WERI-Rb-1 (cell line): ENCODE data around the gene LPP.

Experiments used
- DNase-seq: peaks from one replicate; pipeline ENCODE4 v3.0.0-alpha.2; 2020
- H3K27ac ChIP-seq: fragments of 250-450 bp; sonication (Bioruptor Pico); 2 replicates; pipeline ENCODE4 v1.5.1; 2020; ENCODE audit warnings: mild to moderate bottlenecking, moderate library complexity
- H3K27me3 ChIP-seq: fragments of 250-450 bp; sonication (Bioruptor Pico); 2 replicates; pipeline ENCODE4 v1.5.1; 2021; ENCODE audit warnings: mild to moderate bottlenecking, low read depth, moderate library complexity; ENCODE audit not compliant: insufficient read depth, severe bottlenecking
- H3K36me3 ChIP-seq: fragments of 250-450 bp; sonication (Bioruptor Pico); 2 replicates; pipeline ENCODE4 v1.5.1; 2020; ENCODE audit warnings: mild to moderate bottlenecking, moderate library complexity
- H3K4me3 ChIP-seq: 2 replicates; pipeline ENCODE4 v1.5.1; 2011; ENCODE audit warnings: low read depth, mild to moderate bottlenecking, control low read depth, low read length
- H3K9me3 ChIP-seq: fragments of 250-450 bp; sonication (Bioruptor Pico); 2 replicates; pipeline ENCODE4 v1.5.1; 2021; ENCODE audit warnings: mild to moderate bottlenecking, moderate library complexity; ENCODE audit not compliant: severe bottlenecking
- TF ChIP-seq, protein P1 (sequence below): IDR thresholded peaks from 2 replicates; pipeline ENCODE4 v1.5.1; 2011; ENCODE audit warnings: low read depth, mild to moderate bottlenecking, control low read depth, inconsistent platforms, low read length

LPP gene

DNA sequence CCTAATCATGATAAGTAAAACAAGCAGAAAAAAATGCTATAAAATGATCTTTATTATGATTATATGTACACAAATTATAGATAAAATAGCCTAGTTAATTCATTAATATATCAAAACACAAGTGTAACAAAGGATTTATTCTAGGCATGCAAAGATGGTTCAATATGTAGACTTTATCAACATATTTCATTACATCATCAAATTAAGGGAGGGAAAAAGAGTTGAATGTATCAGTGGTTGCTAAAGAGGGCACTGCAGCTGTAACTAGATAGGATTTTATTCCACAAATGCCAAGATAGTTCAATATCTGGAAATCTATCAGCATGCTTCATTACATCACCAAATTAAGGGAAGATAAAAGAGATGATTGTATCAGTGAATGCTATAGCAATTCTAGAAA is 248.3 kb downstream of the LPP start:
- TF ChIP-seq, protein P1, sequence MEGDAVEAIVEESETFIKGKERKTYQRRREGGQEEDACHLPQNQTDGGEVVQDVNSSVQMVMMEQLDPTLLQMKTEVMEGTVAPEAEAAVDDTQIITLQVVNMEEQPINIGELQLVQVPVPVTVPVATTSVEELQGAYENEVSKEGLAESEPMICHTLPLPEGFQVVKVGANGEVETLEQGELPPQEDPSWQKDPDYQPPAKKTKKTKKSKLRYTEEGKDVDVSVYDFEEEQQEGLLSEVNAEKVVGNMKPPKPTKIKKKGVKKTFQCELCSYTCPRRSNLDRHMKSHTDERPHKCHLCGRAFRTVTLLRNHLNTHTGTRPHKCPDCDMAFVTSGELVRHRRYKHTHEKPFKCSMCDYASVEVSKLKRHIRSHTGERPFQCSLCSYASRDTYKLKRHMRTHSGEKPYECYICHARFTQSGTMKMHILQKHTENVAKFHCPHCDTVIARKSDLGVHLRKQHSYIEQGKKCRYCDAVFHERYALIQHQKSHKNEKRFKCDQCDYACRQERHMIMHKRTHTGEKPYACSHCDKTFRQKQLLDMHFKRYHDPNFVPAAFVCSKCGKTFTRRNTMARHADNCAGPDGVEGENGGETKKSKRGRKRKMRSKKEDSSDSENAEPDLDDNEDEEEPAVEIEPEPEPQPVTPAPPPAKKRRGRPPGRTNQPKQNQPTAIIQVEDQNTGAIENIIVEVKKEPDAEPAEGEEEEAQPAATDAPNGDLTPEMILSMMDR, result no peak
- Histone ChIP-seq H3K9me3 (no peaks in the 10 kb centered on the region), H3K36me3 (no peaks in the 10 kb centered on the region), H3K4me3 (no peak overlapping the region), H3K27me3 (no peaks in the 10 kb centered on the region), H3K27ac (no peak overlapping the region)
- DNase-seq, result no peak

- no peaks in the 10 kb centered on the region for H3K36me3 ChIP-seq
- H3K9me3 ChIP-seq, result no peaks in the 10 kb centered on the region
- H3K27ac ChIP-seq, result no peak overlapping the region
- no peaks in the 10 kb centered on the region for H3K27me3 ChIP-seq
- H3K4me3 ChIP-seq, result no peak overlapping the region
- DNase-seq, result no peak
- TF ChIP-seq, protein P1, result no peak
Measured at GRCh38 chr3:188403404-188403803, 249.4 kb downstream of the LPP start.

DNA sequence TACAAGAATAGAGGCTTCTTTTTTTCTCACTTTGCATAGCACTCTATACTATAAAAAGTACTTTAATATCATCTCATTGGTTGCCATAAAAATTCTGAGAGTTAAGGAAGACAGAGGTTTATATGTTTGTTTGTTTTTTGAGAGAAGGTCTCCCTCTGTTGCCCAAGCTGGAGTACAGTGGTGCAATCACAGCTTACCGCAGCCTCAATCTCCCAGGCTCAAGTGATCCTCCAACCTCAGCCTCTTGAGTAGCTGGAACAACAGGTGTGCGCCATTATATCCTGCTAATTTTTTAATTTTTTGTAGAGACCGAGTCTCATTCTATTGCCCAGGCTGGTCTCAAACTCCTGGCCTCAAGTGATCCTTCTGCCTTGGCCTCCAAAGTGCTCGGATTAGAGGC is 250.2 kb downstream of the LPP start:
- no peak for DNase-seq
- no peak overlapping the region for H3K4me3 ChIP-seq
- H3K27me3 ChIP-seq, result no peaks in the 10 kb centered on the region
- TF ChIP-seq, protein P1, result no peak
- no peak overlapping the region for H3K27ac ChIP-seq
- no peaks in the 10 kb centered on the region for H3K36me3 ChIP-seq
- no peaks in the 10 kb centered on the region for H3K9me3 ChIP-seq

GRCh38 chr3:188404701-188405100 is 250.7 kb downstream of the LPP start:
- Histone ChIP-seq H3K27ac (no peak overlapping the region), H3K9me3 (no peaks in the 10 kb centered on the region), H3K4me3 (no peak overlapping the region), H3K27me3 (no peaks in the 10 kb centered on the region), H3K36me3 (no peaks in the 10 kb centered on the region)
- TF ChIP-seq, protein P1, result no peak
- no peak for DNase-seq

- H3K9me3 ChIP-seq, result no peaks in the 10 kb centered on the region
- H3K27me3 ChIP-seq, result no peaks in the 10 kb centered on the region
- H3K4me3 ChIP-seq, result no peak overlapping the region
- no peaks in the 10 kb centered on the region for H3K36me3 ChIP-seq
- TF ChIP-seq, protein P1, result no peak
- no peak overlapping the region for H3K27ac ChIP-seq
- no peak for DNase-seq
Measured at GRCh38 chr3:188407158-188407880, 253.4 kb downstream of the LPP start.

DNA sequence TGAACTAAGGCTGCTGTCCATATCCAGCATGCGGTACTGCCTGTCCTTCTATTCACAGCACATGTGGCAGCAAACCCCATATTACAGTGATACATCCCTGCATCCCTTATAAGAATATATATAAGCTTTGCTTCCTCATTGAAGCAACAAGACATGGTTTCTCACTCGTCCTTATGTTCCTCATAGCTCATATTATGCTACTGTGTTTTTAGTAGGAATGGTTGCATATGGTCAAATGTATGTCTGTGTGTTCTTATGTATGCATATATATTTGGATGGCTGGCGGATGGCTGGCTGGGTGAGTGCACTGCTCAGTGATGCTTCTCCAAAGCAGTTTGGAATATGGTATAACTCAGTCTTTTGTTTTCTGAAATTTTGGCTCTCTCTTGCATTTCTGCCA is 254.9 kb downstream of the LPP start:
- TF ChIP-seq, protein P1, result no peak
- no peaks in the 10 kb centered on the region for H3K27me3 ChIP-seq
- H3K27ac ChIP-seq, result no peak overlapping the region
- no peaks in the 10 kb centered on the region for H3K36me3 ChIP-seq
- no peaks in the 10 kb centered on the region for H3K9me3 ChIP-seq
- H3K4me3 ChIP-seq, result no peak overlapping the region
- no peak for DNase-seq
